AG08395 (cell line): ENCODE measurements around the gene DCAF6.
"Not testable (repeated sequence)": the region's sequence is repeated elsewhere in the genome, so short reads cannot be mapped to it uniquely, and the experiment has no call there.

Experiments used
- DNase-seq: peaks from one replicate; pipeline ENCODE4 v3.0.0; 2012; ENCODE audit warnings: mixed read lengths, low spot score

Gene DCAF6

DNA sequence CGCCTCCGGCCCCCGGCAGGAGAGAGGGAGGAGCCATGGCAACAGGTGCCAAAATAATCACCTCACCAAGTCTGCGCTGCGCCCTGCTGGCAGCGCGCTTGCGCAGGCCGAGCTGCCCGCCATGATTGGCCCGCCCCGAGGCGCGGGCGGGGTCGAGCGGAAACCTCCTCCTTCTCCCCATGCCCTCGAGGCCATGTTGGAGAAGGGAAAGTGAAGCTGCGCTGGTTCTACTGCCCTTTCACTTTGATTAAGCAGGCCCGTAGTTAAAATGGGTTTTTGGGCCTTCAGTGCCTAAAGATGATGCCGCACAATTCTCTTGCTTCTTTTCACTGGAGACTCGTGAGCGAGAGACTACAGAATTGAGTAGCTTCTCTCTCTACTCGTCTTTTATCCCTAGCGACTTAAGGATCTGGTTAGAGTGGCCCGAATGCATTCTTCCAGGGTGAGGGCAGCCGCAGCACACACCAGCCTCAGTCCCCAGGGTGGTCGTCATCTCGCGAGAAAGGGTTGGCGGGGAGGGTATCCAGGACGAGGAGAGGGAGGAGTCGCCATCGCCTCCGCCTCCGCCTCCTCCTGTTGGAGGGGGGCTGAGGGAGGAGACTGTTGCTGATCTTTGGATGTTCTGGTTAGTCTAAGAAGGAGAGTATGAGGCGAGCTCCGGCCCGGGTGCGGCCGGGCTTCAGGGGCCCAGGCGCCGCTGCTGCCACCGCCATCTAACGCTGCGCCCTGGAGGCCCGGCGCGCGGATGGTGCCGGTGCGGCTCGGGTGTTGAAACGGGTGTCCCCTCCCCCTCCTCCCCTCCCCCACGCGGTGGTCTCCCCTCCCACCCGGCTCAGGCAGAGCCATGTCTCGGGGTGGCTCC, at the start of gene DCAF6:
DCAF6 (plus strand) TSS at position 616 of the 862 bp plus-strand sequence; CDS start at position 845, 229 bp downstream.
- DNase-seq, result peak; percentile 99

- not testable (repeated sequence) for DNase-seq
Observed at GRCh38 chr1:167887187-167887586, 49.3 kb upstream of the DCAF6 start.

- DNase-seq, result no peak
Observed at GRCh38 chr1:167890400-167890799, 46.1 kb upstream of the DCAF6 start.

DNA sequence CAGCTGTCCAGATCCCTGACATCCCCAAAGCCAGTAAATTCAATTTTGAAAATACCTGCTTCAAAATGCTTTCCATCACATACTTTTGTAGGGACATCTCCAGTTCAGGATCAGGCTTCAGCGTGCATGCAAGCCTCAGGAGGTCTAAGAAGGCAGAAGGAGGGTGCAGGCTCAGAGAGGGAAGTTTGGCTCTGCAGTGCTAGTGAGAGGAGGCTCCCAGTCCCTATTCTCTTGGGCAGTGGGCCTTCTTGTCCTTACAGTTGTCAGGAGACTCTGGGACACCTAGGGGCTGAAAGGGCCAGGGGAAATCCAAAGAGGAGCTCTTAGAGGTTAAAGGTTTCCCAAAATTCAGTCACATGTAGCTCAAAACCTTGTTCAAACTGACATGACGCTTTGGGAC, 42.7 kb upstream of the DCAF6 start:
- DNase-seq, result no peak

DNA sequence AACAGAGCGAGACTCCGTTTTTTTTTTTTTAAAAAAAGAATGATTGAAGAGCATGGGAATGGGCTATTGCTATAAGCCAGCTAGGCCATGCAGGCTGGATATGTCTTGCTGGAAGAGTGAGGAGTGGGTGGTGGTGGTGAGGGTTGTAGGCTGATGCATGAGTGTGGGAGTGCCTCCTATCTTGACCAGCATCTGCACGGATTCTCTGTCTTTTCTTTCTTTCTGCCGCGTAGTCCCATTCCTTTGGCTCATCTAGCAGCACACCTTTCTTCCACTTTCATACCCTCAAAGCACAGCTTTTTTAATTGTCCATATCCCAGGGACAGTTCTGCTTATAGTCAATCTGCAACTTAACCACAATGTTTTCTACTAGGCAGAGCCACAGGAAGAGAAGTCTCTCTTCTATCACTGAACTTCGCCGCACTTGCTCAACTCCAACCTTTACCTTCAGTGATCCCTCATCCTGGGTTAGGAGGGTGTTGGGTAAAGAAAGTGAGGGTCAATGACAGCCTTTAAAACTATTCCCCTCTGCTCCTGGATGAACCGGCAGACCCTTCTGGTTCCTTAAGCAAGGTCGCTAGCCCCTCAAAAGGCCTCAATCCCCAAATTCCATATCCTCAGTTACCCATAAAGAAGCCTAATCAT, 37.8 kb upstream of the DCAF6 start:
- DNase-seq, result no peak

DNA sequence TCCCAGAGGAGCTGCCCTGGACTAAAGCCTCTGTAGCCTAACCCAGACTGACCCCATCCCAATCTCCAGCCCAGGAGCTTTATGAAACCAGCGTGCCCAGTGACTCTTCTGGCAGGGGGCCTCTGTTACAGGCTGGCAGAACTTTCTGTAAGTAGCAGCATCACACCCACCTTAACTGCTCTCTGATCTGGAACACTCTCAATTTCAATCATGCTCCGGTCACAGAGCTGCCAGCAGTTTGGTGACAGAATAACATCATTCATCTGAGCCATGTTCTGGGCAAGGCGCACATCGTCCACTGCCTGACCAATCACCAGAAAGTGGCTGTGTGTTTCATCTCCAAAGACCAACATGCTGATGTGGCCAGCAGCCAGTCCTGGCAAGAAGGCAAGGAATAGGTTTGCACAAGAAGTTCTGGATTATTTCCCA, 37.2 kb upstream of the DCAF6 start:
- DNase-seq, result peak; percentile 60

DNA sequence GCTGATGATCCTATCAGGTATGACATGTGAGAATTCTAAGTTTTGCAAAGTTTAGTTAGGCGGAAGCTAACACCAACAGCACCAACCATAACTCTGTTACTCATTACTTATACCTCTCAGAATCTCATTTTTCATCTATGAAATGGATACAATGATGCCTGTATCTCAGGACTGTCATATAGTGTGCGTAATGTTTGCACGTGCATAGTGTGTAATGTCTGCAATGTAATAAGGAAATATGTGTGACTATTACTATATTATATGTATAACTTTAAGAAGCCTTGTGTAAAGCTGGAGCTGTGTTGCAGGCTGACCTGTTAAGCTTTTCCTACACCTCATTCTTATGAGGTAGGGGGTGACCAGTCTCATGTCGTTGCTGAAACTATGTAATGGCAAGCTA, 35.6 kb upstream of the DCAF6 start:
- DNase-seq, result no peak

- DNase-seq, result peak; percentile 62
Observed at GRCh38 chr1:167904652-167905130, 31.8 kb upstream of the DCAF6 start.

DNA sequence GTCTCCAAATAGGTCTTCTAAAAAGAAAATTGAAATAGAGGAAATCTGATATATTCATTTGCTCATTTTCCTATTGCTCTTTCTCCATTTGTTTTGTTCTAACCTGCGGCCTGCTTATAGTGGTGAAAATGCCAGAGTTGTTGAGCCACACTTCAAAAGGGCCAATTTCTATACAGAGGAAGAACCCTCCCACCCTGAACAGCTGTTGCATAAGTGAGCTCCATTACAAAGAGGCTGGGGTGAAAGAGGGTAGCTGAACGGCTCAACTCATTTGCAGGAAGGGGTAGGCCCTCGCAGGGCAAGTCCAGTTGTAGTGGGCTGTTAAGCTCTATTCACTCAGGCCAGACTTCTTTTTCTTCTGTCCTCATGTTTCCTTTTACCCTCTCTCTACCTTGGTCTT, 31.3 kb upstream of the DCAF6 start:
- no peak for DNase-seq

DNA sequence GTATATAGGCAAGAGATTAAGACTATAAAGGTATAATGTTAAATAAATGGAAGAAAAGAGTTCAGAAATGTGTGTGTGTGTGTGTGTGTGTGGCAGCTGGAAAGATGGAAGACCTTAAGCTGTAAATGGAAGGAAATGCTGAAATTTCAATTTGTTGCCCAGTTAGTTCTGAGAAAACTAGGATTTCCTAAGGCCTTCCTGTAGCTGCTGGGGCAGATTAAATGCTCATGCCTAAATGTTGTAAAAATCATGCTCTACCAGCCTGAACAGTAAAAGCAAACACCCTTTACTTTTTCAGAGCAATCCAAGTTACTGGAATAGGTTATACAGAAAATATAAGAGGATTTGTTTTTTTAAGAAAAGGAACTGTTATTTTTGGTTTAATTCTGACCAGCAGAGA, 30.8 kb upstream of the DCAF6 start:
- DNase-seq, result no peak

DNA sequence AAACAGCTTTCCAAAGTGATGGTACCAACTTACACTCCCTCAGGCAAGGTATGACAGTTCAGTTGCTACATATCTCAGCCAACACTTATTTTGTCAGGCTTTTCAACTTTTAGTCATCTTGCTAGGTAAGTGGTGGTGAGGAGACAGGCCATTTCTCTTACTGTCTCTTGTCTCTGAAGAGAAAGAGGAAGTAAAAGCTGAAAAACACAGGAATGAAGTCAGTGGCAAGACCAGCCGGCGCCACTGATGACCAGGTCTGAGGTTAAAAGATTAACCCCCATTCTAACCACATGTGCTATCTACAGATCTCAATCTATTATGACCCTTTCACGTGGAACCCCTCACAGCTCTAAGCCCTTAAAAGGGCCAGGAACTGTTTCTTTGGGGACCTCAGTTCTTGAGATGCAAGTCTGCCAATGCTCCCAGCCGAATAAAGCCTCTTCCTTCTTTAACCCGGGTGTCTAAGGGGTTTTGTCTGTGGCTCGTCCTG, 26.7 kb upstream of the DCAF6 start:
- DNase-seq, result no peak

DNA sequence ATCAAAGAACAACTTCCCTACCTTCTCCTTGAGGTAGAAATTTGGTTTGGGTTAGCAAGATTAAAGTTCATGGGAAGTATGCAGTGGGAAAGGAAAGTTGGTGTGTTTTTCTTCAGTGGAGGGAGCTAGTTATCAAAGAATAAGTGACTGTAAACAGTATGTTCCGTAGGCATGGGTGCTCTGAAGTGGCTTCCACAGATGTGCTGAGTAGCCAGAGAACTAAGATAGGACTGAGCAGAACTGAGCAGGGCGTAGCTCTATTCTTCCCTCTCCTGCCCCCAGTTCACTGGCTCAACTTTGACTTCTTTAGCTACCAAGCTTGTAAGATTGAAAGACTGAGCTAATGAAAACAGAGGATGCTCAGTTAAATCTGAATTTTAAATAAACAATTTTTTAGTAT, 26.0 kb upstream of the DCAF6 start:
- DNase-seq, result no peak

- DNase-seq, result no peak
Observed at GRCh38 chr1:167911413-167911812, 25.1 kb upstream of the DCAF6 start.

DNA sequence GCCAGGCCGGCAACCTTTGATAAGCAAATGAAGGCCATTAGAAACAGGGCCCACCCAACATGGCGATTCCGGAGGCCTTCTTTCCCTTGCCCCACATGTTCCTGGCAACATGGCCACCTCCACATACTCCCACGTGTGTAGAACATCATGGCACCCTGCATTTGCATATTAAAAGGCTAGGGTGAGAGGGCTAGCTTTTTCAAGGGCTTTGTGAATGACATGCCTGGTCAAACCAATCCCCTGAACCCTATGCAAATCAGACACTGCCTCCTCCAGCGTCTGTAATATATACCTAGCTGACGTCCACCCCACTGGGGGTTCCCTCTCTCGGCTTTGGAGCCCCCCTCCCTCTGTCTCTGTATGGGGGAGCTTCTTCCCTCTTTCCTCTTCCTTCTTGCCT, 24.2 kb upstream of the DCAF6 start:
- no peak for DNase-seq

- DNase-seq, result no peak
Observed at GRCh38 chr1:167913895-167914496, 22.5 kb upstream of the DCAF6 start, which contains the start of gene ADCY10. Gene ADCY10, minus strand, starts transcription at chr1:167914134. Its CDS starts 8,994 bp downstream, at chr1:167905140.

GRCh38 chr1:167915569-167915968, 20.9 kb upstream of the DCAF6 start:
- DNase-seq, result no peak

DNA sequence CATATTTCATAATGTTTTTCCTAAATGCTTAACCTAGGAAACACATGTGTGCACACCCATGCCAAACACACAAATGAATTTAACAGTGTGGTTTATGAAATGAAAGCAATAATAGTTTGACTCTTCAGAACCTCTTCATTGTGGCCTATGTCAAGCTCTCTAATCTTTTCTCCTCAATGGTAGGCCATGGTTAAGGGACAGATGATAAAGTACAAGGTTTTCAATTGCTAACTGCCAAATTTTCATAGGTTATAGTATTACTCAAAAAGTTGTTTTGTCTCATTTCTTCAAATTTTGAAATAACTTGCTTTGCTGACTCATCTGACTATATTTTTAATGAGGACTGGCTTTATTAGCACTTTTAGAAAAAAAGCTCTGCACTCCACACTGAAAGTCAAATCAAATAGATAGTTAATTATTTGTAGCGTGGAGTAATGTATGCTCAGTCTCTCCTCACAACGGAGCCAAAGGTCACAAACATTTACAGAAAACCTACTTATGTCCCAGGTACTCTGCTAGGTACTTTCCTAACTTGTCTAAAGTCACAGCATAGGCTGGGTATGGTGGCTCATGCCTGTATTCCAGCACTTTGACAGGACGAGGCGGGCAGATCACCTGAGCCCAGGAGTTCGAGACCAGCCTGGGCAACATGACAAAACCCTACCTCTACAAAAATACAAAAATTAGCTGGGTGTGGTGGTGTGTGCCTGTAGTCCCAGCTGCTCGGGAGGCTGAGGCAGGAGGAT, 19.5 kb upstream of the DCAF6 start:
- DNase-seq, result no peak

- DNase-seq, result peak; percentile 37
Observed at GRCh38 chr1:167922023-167922422, 14.5 kb upstream of the DCAF6 start.

- DNase-seq, result no peak
Observed at GRCh38 chr1:167922611-167923074, 13.8 kb upstream of the DCAF6 start.

GRCh38 chr1:167923324-167924056, 13.0 kb upstream of the DCAF6 start:
- no peak for DNase-seq

DNA sequence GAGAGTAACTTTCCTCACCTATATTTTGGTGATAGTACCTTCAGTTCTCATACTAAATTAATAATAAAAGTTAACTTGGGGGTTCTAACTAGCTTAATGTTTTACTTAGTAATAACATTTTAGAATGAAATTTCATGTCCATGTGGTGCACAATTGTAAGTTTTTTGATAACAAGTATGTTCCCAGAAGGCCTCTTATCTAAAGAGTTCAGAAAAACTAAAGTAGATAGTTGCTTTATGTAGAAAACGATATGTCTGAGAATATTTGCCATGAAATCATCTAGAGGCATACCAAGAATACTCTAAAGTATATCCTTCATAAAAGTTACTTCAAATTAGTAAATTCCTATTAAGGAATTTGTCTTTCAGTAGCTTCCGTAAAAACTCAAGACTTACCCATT, 12.4 kb upstream of the DCAF6 start:
- no peak for DNase-seq
